Measurements from ENCODE around the gene WDR73.

DNA sequence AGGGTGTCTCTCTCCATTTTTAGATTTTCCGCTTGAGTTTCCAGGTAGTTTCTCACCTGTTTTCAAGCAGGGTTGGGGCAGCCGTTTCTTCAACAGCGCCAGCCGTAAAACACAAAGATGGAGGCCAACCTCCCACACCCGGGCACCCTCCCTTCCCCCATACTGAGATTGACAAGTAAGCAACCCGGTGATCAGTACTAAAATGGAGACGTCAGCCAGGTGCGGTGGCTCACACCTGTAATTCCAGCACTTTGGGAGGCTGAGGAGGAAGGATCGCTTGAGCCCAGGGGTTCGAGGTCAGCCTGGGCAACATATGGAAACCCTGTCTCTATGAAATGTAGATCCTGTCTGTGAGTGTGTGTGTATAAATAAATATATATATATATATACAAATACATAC, 54.2 kb downstream of the WDR73 start:
- TF ChIP-seq POLR2AphosphoS5 (IDR thresholded peaks at IDR 0.05; ENCODE audit: borderline replicate concordance, low read depth, low read length) (no peak), EZH2 (IDR thresholded peaks at IDR 0.05) (no peak)
